Uterus (tissue), 2 donors: ENCODE results near the gene RNASE4.

Experiments used
- POLR2A ChIP-seq, 2 donors: fragments of 450-650 bp; IDR thresholded peaks; one replicate each; pipeline ENCODE4 v1.6.1; 2016; ENCODE audit warnings: antibody characterized with exemption in 2 of 2, mild to moderate bottlenecking in 1 of 2, moderate library complexity in 1 of 2
- TF ChIP-seq, protein P1 (sequence below), 4 experiments: fragments of 200-600 bp in 2 of 4; fragments of 450-650 bp in 2 of 4; sonication (generic) in 2 of 4; IDR thresholded peaks; one replicate each; pipeline ENCODE4 v1.5.1; 2016 to 2019; ENCODE audit warnings: antibody characterized with exemption in 4 of 4, mild to moderate bottlenecking in 2 of 4, moderate library complexity in 1 of 4

- TF ChIP-seq, protein P1, sequence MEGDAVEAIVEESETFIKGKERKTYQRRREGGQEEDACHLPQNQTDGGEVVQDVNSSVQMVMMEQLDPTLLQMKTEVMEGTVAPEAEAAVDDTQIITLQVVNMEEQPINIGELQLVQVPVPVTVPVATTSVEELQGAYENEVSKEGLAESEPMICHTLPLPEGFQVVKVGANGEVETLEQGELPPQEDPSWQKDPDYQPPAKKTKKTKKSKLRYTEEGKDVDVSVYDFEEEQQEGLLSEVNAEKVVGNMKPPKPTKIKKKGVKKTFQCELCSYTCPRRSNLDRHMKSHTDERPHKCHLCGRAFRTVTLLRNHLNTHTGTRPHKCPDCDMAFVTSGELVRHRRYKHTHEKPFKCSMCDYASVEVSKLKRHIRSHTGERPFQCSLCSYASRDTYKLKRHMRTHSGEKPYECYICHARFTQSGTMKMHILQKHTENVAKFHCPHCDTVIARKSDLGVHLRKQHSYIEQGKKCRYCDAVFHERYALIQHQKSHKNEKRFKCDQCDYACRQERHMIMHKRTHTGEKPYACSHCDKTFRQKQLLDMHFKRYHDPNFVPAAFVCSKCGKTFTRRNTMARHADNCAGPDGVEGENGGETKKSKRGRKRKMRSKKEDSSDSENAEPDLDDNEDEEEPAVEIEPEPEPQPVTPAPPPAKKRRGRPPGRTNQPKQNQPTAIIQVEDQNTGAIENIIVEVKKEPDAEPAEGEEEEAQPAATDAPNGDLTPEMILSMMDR (IDR thresholded peaks at IDR 0.05) = no peak
- TF ChIP-seq POLR2A (IDR thresholded peaks at IDR 0.05) = no peak
Observed at GRCh38 chr14:20652996-20653975, 31.1 kb upstream of the RNASE4 start.
